ENCODE measurements around the gene KRTAP10-5.
"Not testable (repeated sequence)": the region's sequence is repeated elsewhere in the genome, so short reads cannot be mapped to it uniquely, and the experiment has no call there.

KRTAP10-5 gene

DNA sequence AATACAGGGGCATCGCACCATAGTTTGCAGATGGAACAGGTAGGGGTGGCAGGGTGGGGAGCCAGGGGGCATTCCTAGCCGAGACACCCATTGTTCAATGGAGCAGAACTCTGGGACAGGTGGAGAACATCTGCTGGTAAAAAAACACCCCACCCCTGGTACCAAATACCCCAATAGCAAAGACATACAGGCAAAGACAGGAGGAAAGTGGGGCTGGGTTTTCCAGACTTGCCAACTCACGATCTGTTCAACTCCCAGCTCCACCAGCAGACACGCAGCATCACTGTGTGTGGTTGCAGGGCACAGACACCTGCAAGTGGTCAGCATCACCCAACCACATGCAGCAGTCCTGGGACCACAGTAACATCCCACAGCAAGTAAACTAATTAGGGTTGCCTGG lies 31.1 kb upstream of the KRTAP10-5 start:
- no peak for DNase-seq

DNA sequence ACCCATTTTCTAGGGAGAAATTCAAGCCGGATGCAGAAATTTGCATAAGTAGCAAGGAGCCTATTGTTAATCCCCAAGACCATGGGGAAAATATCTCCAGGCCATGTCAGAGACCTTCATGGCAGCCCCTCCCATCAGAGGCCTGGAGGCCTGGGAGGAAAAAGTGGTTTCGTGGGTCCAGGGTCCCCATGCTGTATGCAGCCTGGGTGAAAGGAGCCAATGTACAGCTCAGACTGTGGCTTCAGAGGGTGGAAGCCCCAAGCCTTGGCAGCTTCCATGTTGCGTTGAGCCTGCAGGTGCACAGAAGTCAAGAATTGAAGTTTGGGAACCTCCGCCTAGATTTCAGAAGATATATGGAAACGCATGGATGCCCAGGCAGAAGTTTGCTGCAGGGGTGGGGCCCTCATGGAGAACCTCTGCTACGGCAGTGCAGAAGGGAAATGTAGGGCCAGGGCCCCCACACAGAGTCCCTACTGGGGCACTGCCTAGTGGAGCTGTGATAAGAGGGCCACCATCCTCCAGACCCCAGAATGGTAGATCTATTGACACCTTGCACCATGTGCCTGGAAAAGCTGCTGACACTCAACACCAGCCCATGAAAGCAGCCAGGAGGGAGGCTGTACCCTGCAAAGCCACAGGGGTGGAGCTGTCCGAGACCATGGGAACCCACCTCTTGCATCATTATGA lies 29.9 kb upstream of the KRTAP10-5 start:
- not testable (repeated sequence) for DNase-seq

- no peak for DNase-seq
These were observed 28.8 kb upstream of the KRTAP10-5 start for GRCh38 chr21:44609193-44609592.

DNA sequence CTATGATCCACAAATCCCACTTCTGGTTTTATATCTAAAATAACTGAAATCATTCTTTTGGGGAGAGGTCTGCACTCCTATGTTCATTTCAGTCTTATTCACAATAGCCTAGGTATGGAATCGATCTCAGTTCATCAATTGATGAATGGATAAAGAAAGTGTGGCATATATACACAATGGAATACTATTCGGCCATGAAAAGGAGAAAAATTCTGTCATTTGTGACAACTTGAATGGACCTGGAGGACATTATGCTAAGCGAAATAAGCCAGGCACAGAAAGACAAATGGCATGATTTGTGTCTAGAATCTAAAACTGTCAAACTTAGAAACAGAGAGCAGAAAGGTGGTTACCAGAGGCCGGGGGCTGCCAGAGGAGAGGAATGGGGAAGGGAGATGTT lies 26.1 kb upstream of the KRTAP10-5 start:
- no peak for DNase-seq

DNA sequence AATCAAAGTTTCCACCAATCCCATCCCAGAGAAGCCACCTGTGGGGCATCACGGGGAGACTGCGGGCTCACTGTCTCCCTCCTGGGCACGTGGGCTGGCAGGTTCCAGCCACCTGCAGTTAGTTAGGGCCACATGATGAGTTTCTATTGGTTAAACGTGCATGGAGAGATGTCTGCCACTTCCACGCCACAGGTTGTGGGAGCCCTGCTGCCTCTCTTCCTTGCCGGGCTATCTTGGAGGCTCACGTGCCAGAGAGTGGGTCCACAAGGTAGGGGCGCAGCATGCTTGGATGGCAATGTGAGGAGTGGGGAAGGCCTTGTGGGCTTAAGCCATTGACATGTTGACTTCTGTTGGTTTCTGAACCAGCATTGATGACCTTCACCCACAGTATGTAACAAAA lies 23.5 kb upstream of the KRTAP10-5 start:
- DNase-seq, result no peak

GRCh38 chr21:44603109-44603875 lies 22.9 kb upstream of the KRTAP10-5 start:
- DNase-seq, result no peak

DNA sequence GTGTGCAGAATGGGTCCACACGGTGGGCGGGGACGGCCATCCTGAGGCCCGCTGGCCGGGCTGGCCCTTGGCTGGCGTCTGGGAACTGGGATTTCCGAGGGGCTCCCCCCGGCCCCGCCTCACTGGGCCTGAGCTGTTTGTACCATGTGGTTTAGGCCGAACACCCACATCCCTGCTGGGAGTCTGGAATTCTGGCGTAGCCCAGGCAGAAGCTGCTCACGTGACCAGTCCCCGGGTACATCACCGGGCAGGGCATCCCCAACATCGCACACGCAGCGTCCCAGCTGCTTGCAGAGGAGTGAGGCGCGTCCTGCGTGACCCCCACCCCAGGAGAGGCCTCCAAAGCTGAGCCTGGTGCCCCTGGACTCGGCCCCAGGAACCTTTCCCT lies 22.1 kb upstream of the KRTAP10-5 start:
- DNase-seq, result no peak

DNA sequence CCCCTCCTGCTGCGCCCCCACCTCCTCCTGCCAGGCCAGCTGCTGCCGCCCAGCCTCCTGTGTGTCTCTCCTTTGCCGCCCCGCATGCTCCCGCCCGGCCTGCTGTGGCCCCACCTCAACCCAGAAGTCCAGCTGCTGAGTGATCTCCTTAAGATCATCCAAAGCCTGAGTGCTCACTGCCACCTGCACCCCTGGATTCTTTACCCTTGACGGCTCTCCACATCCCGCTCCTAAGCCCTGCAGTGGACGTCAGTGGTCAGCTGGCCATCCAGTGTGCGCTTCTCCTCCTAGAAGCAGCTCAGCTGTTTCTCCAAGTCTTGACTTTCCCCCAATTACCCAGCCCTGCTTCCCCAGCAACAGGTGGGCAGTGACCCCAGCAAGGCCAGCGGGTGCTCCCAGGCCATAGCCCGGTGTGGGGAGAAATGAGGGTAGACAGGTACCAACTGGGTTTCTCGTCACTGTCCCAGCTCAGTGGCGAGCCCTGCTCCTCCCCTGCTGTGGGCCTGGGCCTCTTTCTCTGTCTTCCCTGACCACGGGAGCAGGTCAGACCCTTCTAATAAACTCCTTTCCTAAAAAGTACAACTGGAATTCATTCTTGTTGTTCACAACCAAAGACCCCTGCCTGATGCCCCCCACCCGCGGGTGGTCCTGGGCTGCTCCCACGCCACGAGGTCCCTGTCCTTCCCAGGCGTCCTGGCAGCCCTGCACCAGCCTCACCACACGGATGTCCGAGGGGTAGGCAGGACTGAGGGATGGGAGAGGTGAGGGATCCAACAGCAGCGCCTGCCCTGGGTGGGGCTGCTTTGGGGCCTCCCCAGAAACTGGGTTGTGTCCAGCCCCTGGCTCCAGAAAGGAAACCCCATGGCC lies 21.4 kb upstream of the KRTAP10-5 start:
- no peak for DNase-seq

- not testable (repeated sequence) for DNase-seq
These were observed 20.7 kb upstream of the KRTAP10-5 start for GRCh38 chr21:44601091-44601490.

DNA sequence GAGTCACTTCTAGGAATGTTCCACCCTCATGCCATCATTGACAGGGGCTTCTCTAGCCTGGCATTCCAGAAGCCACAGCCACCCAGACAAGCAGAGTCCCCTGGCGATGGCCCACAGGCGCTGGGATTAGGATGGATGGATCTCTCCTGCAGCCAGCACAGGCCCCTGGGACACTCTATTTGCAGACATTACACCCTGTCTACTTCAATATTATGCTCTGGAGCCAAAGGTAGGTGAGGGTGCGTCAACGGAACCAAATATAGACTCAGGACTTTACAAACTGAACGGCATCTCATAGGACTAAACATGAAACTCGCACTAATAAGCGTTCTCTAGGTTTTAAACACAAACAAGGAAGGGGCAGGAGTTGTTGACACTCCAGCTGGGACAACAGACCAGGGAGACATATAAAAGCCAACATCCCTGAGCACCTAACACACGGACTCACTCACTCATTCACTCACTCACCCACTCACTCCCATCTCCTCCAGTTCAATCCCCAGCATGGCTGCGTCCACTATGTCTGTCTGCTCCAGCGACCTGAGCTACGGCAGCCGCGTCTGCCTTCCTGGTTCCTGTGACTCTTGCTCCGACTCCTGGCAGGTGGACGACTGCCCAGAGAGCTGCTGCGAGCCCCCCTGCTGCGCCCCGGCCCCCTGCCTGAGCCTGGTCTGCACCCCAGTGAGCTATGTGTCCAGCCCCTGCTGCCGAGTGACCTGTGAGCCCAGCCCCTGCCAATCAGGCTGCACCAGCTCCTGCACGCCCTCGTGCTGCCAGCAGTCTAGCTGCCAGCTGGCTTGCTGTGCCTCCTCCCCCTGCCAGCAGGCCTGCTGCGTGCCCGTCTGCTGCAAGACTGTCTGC lies 19.9 kb upstream of the KRTAP10-5 start, which contains the start of gene KRTAP10-7:
KRTAP10-7 (plus strand) TSS at position 480 of the 861 bp plus-strand sequence; CDS start at position 505, 25 bp downstream.
- DNase-seq, result not testable (repeated sequence)

- no peak for DNase-seq
These were observed 19.0 kb upstream of the KRTAP10-5 start for GRCh38 chr21:44599264-44600029.

- DNase-seq, result no peak
These were observed 17.7 kb upstream of the KRTAP10-5 start for GRCh38 chr21:44598061-44598460.

DNA sequence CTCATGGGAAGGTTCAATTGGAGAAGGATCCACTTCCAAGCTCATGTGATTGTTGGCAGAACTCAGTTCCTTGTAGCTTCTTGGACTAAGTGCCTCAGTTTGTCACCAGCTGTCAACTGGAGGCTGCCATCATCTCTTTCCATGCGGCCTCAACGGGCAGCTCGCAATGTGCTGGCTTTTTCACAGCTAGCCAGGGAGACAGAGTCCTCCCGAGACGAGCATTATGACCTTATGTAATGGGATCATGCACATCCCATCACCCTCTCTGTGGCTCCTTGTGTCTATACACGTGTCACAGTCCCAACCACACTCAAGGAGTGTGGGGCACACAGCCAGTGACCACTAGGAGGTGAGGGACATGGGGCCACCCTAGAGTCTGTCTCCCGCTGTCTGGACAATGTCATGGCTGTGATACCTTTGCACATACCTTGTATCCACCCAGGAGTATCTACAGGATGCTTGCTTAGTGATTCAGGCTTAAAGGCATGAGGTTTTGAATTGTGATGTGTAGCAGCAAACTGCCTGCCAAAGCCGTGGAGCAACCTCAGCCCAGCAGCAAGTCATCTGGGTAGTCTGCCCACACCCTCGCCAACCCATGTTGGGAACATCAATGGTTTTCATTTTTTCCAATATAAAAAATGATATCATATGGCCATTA lies 15.8 kb upstream of the KRTAP10-5 start:
- DNase-seq, result no peak

DNA sequence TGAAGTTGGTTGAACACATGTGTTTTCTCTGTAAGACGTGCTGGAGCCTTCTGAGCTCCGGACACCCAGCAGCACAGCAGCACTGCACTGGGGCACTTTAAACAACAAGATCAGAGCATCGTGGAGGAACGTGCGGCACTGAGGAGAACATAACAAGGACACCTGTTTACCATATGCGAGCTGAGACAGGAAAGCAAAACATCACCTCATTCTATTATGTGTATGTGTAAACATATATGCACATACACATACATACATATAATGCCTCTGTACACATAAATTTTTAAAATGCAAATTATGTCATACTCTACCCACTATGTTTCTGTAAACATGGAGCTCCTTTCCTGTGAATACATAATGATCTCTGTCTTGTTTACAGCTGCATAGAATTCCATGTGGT lies 15.1 kb upstream of the KRTAP10-5 start:
- no peak for DNase-seq

- DNase-seq, result no peak
These were observed 14.1 kb upstream of the KRTAP10-5 start for GRCh38 chr21:44594406-44594916.

- no peak for DNase-seq
These were observed 13.4 kb upstream of the KRTAP10-5 start for GRCh38 chr21:44593598-44594405.

- no peak for DNase-seq
These were observed 12.3 kb upstream of the KRTAP10-5 start, which contains the start of gene KRTAP10-6 for GRCh38 chr21:44592446-44593311. Gene KRTAP10-6, minus strand, starts transcription at chr21:44592505. Its CDS starts 21 bp downstream, at chr21:44592484.

All from anterior cingulate cortex (tissue), 58 donors.